HG02970 (cell line): ENCODE measurements around the gene LGALS1.
A peak's percentile ranks its signal among the peaks of the same experiment; 100 is the strongest.
"Not testable (repeated sequence)": the region's sequence is repeated elsewhere in the genome, so short reads cannot be mapped to it uniquely, and the experiment has no call there.

Source experiments
- ATAC-seq: cut with Tn5 transposase; IDR thresholded peaks from one replicate; pipeline ENCODE4 v1.9.1; 2021; ENCODE audit warnings: mild to moderate bottlenecking, moderate library complexity, moderate number of reproducible peaks; ENCODE audit not compliant: unreplicated experiment, low FRiP score

LGALS1 gene

DNA sequence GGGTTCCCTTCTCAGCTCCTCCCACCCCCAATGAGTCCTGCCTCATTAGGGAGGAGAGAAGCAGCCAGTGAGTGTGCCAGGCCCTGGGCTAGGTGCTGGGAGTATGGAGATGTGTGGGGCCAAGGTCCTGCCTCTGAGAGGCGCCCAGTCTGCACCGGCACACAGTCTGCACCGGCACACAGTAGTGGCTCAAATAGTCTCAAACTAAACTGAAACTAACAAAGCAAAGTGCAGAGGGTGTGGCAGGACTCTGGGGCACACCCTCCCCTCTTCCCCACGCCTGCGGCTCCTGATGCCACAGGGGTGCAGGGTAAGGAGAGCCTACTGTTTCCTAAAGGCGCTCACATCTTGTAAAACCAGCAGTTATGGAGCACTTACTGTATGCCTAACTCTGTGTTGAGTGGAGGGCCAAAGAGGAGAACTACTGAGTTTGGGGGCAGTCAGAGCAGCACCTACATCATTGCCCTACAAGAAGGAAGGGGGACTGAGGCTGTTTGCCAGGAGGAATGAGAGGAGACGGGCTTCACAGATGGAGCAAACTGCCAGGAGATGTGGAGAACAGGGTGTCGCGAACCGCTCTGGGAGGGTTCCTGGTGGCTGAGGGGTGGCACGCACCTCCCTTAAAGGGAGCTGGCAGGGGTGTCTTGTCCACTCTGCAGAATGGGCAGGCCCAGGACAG, 36.9 kb upstream of the LGALS1 start:
- ATAC-seq, result no peak

DNA sequence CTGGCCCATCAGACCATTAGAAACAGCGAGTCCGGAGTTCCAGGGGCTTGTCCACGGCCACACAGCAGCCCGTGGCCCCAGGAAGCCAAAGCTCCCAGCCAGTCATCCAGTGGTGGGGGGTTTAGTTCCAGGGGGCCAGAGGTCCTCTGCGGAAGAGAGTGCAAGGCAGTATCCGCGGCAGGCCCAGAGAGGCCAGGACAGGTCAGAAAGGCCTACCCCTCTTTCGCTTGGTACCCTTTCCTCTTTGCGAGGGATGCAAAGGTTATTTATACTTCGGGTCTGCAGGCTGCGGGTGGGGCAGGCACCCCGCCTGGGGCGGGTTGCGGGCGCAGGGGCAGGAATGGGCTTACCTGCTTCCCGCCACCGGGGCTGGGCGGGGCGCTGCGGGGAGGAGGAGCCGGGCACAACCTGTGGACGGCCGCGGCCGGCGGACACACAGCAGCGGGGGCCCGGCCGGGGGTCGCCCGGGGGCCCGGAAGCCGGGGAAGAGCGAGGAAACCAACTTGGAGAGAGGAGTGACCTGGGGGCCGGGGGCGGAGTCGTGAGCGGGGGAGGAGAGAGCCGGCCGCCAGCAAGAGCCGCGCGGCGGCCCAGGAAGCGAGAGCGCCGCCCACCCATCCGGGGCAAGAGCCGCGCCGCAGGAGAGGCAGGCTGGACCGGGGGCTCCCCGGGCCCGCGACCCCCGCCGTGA, 36.2 kb upstream of the LGALS1 start, which contains the start of gene SH3BP1:
SH3BP1 (plus strand) TSS at position 600 of the 691 bp plus-strand sequence. CDS start 119 bp downstream, outside the sequence.
- no peak for ATAC-seq

DNA sequence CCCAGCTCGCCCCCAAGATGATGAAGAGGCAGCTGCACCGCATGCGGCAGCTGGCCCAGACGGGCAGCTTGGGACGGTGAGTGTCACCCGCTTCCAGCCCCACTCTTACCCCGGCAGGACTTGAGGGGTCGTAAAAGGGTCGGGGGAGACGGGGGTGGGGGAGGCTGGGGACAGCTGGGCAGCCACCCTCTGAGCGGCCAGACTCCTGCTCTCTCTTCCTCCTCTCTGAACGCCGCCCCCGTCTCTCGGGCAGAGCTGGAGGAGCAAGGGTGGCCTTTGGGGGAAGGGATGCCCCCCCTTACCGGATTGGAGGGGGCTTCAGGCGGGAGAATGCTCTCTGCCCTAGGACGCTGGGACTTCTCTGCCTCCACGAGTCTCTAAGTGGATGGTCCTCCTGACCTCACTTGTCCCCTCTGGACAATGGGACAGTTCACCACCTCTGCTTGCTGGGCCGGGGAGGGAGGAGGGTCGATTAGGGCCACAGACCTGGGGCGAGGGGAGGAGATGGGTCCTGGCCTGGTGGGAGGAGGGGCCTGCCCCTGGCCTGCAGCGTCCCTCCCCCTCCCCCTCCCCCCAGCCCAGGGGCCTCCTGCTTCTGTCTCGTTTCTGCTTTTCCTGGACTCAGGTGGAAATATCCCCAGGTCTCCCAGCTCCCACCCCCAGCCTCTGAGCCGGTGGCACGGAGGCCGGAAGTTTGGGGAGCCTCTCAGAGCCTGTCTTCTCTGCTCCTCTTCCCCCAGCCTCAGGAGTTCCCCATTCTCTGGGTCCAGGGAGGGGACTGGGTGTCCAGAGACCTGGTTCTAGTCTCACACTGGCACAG, 35.5 kb upstream of the LGALS1 start:
- no peak for ATAC-seq

DNA sequence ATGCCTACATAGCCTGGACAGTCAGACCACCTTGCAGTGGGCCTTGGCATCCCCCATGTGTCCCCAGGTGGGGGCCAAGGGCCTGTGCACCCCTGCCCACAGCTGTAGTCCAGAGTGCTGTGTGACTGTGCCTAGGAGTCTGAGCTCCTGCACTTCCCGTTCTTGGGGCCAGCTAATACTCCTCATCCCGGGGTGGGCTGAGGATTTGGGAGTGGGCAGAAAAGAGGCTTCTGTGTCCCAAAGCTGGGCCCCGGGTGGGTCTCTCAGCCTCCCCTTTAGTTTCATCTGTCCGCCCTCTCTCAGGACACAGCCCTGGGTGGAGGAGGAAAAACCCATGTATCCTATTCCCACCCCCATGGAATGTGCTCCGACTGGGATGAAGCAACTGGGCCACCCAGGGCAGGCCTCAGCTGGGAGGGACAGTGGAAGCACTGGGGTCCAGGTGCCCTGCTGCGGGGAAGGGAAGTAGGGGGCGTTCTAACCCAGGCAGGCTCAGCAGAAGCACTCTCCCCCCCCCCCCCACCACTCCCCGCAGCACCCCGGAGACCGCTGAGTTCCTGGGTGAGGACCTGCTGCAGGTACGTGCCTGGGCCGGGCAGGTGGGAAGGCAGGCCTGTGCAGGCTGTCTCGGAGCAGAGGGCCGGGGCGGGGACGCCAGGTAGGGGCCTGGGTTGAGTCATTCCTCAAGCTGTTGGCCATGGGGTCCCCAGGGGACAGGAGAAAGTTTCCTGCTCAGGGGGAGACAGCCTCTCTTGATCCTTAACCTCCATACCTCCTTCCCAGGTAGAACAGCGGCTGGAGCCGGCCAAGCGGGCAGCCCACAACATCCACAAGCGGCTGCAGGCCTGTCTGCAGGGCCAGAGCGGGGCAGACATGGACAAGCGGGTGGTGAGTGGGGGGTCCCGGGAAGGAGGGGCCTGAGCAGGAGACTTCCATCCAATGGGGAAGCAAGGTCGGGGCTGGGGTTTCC, 34.6 kb upstream of the LGALS1 start:
- no peak for ATAC-seq

DNA sequence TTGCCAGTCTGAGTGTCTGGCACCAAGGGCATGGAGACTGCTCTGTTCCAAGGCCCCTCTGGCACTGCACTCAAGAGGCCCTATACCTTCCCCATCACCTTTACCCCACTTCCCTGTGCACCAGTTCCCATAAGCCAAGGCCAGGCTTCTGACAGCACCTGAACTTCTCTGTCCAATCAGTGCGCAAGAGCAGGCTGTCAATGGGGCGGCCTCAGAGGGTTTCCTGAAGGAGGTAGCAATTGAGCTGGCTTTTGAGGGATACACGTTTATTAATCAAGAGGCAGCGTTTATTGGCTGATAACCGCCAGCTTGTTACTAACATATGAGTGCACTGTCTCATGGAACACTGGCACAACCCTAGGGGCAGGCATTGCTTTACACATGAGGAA, 33.9 kb upstream of the LGALS1 start:
- no peak for ATAC-seq

DNA sequence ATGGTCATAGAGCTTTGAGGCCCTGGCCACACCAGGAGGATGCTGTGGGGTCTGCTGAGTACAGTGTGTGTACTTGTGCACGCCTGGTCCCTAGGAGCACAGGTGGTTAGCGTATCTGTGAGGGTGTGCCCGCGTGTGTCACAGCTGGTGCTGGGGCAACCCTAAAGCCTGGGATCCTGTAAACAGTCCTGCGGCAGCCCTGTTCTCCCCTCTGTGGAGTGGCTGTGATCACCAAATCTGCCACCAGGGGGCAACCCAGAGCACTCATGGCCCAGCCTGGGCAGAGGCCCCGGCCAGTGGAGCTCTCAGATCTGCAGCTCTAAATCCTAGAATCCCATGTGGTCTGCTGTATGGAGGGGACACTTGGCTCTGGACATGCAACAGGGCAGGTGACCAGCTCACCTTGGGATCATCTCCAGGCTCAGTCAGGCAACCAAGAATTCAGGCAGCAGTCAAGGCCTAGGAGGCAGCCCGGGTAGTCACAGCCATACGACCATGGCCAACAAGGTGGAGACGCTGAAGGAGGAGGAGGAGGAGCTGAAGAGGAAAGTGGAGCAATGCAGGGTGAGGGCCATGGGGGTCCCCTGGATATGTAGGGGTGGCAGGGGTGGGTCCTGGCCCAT, 32.1 kb upstream of the LGALS1 start:
- ATAC-seq, result no peak

DNA sequence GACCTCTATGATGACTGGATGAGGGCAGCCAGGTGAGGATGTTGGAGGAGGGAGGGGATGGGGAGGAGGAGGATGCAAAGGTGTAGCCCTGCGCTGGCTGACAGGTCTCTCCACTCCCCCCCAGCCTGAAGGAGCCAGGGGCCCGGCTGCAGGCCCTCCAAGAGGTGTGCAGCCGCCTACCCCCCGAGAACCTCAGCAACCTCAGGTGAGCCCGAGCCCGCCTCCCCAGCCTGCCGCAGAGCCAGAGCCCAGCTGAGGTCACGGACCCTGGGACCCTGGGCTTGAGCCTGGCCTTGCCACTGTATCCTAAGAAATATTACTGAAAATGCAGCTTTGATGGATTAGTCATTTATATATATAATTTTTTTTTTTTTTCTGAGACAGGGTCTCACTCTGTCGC, 28.1 kb upstream of the LGALS1 start:
- ATAC-seq, result no peak

DNA sequence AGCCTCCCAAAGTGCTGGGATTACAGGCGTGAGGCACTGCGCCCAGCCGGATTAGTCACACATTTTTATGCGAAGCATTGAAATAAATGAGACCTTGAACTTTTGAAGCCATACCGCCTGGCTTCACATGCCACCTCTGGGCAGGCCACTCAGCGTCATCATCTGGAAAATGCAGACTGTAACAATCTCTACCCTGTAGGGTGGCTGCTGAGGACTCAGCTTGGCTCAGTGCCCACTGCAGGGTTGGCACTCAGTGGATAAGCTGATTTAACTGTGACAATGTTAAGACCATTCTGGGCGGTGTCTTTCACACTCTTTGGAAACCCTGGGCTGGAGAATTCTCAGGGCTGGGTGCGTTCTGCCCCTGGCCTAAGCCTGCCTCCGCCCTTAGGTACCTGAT, 27.5 kb upstream of the LGALS1 start:
- no peak for ATAC-seq

DNA sequence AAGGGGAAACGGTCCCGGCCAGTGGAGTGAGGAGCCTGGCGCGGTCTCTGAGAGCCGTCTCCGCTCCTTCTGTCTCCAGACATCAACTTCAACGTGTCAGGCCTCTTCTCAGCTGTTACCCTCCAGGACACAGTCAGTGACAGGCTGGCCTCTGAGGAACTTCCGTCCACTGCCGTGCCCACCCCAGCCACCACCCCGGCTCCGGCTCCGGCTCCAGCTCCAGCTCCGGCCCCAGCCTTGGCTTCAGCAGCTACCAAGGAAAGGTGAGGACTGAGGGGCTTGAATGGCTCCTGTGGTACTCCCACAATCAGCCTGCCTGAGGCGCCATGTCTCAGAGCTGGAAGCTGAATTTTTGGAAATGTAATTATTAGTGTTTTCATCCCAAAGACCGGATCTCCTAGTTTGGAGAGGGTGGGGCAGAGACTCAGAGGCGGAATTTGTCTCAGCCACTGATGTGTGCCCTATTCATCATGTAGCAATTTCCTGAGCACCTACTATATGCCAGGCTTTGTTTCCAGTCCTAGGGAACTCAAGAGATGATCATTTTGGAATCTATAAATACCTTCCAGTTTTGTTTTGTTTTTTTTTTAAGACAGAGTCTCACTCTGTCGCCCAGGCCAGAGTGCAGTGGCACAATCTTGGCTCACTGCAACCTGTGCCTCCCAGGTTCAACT, 24.8 kb upstream of the LGALS1 start:
- ATAC-seq, result no peak

DNA sequence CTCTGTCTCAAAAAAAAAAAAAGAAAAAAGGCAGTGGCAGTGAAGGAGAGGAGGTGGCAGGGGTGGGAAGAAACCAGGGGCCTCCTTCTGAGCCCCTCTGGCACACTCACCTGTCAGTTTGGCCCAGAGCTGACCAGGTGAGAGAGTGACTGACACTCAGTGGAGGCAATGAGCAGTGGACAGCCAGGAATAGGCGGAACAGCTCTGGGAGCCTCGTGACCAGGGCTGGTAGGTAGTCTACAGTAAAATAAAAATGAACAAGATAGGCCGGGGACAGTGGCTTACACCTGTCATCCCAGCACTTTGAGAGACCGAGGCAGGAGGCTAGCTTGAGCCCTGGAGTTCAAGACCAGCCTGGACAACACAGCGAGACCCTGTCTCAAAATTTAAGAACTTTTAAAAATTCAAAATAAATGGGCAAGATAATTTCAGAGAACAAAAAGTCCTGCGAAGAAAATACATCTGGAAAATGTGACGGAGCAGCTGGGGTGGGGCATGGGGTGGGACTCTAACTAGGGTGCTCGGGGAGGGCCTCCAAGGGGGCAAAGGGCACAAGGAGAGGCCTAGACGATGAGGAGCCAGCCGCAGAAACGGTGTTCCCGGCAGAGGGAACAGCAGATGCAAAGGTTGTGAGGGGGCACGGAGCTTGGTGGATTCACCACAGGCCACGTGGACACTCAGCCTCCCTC, 20.7 kb upstream of the LGALS1 start:
- no peak for ATAC-seq

DNA sequence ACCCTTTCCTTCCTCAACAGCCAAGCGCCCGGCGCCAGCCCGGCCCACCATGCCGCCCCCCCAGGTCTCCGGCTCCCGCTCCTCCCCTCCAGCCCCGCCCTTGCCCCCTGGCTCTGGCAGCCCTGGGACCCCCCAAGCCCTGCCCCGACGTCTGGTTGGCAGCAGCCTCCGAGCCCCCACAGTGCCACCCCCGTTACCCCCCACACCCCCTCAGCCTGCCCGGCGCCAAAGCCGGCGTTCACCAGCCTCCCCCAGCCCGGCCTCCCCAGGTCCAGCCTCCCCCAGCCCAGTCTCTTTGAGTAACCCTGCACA, 20.2 kb upstream of the LGALS1 start:
- no peak for ATAC-seq

DNA sequence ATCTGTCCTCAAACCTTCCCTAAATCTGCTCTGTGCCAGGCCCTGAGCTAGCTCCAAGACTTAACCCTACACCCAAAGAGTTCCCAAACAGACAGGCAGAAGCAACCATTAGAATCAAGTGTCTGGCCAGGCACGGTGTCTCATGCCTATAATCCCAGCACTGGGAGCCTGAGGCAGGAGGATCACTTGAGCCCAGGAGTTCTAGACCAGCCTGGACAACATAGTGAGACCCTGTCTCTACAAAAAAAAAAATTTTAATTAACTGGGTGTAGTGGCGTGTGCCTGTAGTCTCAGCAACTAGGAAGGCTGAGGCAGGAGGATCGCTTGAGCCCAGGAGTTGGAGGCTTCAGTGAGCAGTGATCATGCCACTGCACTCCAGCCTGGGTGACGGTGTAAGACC, 18.9 kb upstream of the LGALS1 start:
- ATAC-seq, result not testable (repeated sequence)

DNA sequence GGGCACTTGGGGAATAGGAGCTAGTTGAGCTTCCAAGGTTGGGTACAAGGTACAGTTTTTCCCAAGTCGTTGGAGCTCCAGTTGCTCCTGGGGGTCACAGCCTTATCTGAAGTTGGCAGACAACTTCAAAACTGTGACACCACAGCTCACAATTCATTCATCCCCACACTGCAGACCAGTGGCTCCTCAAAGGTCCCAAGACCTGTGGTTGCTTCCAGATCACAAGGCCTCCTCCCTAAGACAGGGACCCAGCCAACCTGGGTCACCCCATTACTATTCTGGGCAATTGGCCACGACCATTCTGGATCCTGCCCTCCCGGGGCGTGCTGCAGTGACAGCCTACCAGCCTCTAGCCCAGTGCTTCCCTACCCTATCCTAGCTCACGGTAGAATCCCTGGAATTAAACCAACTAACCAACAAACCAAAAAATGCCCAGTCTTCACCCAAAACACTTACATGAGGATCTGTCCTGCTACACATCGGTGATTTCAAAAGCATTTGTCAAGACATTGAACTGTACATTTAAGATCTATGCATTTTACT, 17.8 kb upstream of the LGALS1 start:
- no peak for ATAC-seq

DNA sequence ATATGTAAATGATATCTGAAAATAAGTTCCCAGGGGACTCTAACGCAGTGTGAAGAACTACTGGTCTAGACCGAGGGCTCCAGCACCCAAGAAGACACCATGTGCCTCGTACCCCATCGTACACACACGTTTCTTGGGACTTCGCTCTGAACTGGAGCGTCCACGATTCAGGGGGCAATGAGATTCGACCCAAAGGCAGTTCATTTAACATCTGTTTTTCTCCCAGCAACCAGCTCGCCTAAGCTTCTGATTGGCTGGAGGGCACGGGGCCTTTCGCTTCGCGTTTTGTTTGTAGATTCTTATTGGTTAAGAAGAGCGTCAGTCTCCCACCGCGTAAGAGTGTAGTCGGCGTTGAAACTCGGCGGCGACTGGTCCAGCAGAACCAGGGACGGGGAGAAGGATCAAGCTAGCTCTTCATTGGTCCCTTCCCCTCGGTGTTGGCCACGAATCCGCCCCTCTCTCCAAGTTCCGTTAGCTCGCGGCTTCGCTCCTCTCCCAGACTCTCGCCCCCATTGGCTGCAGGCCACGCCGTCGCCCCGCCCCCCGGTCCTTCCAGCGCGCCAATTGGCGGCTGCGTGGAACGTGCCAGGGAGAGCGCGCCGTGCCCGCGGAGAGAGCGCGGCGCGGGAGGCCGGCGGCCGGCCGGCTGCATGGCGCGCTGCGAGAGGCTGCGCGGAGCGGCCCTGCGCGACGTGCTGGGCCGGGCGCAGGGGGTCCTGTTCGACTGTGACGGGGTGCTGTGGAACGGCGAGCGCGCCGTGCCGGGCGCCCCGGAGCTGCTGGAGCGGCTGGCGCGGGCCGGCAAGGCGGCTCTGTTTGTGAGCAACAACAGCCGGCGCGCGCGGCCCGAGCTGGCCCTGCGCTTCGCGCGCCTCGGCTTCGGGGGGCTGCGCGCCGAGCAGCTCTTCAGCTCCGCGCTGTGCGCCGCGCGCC, 17.0 kb upstream of the LGALS1 start, which contains the start of gene PDXP:
PDXP (plus strand) TSS at position 591 of the 933 bp plus-strand sequence; CDS start at position 651, 60 bp downstream.
- ATAC-seq, result peak; percentile 87

DNA sequence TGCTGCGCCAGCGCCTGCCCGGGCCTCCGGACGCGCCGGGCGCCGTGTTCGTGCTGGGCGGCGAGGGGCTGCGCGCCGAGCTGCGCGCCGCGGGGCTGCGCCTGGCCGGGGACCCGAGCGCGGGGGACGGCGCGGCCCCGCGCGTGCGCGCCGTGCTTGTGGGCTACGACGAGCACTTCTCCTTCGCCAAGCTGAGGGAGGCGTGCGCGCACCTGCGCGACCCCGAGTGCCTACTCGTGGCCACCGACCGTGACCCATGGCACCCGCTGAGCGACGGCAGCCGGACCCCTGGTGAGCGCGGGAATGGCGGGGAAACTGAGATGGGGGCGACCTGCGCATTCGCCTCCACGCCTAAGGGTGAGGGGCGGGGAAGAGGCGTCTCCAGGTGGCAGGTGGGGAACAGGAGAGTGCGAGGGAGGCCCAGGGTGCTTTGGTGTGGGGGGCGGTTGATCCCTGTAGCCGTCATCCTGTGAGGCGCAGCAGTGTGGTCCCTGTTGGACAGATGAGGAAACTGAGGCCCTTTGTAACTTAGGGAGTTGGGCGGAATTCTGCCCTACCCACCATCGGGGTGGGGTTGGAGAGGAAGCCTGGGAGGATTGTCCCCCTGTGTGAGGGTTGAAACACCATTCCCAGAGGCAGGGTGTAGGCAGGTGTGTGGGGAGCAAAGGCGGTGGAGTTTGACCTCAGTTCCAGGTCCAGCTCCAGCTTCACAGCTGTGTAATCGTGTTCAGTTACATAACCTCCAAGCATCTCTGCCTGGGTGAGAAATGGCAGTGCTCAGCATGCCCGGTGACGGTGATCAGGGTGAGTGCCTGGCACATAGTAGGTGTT, 16.2 kb upstream of the LGALS1 start:
- peak; percentile 16 for ATAC-seq

DNA sequence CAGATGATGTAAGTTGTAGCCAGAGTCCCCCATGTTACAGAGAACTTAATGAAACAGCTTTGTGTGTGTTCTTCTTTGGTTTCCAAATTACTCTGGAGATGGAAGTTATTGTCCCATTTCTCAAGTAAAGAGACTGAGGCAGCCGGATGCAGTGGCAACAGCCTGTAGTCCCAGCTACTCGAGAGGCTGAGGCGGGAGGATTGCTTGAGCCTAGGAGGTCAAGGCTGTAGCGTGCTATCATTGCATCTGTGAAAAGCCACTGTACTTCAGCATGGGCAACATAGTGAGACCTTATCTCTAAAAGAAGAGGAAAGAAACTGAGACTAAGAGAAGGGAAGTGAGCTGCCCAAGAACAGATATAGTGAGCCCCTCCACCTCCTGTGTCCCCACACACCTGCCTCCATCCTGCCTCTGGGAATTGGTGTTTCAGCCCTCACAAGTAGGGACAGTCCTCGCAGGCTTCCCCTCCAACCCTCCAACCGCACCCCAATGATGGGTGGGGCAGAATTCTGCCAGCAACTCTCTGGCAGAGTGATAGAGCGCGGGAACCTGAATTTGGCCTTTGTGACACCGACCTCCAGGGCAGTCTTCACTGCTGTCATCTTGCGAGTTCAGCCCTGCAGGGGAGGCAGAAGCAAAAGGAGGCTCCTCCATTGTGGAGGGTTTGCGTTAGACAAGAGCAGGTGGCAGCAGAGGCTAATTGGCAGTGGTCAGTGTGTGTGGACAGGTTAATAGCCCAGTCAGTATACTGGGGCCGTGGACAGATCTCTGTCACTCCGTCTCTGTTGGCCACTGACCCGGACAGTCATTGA, 15.3 kb upstream of the LGALS1 start:
- no peak for ATAC-seq
